Muscle layer of colon (tissue), 2 donors: Measurements from ENCODE around the gene TNIK.
"Not testable (repeated sequence)": the region's sequence is repeated elsewhere in the genome, so short reads cannot be mapped to it uniquely, and the experiment has no call there.

Source experiments
- H3K27ac ChIP-seq: one replicate; pipeline ENCODE4 v1.7.0; 2013; ENCODE audit warnings: low read depth, mild to moderate bottlenecking, low read length, moderate library complexity
- H3K27me3 ChIP-seq, 2 donors: one replicate each; pipeline ENCODE4 v1.7.0; 2013; ENCODE audit warnings: low read length in 2 of 2, mild to moderate bottlenecking in 2 of 2; ENCODE audit not compliant: insufficient read depth in 2 of 2, control insufficient read depth in 1 of 2
- H3K36me3 ChIP-seq: one replicate; pipeline ENCODE4 v1.7.0; 2013; ENCODE audit warnings: mild to moderate bottlenecking, low read length; ENCODE audit not compliant: insufficient read depth
- H3K4me1 ChIP-seq: one replicate; pipeline ENCODE4 v1.7.0; 2013; ENCODE audit warnings: mild to moderate bottlenecking, low read length; ENCODE audit not compliant: insufficient read depth
- H3K4me3 ChIP-seq, 2 donors: one replicate each; pipeline ENCODE4 v1.7.0; 2013; ENCODE audit warnings: low read length in 2 of 2, low read depth in 1 of 2, mild to moderate bottlenecking in 1 of 2, moderate library complexity in 1 of 2
- H3K9ac ChIP-seq: one replicate; pipeline ENCODE4 v1.7.0; 2013; ENCODE audit warnings: low read length
- H3K9me3 ChIP-seq: one replicate; pipeline ENCODE4 v1.7.0; 2013; ENCODE audit warnings: mild to moderate bottlenecking, low read length
- donor health status: abdominal sarcoma.
- donor health status: Adenocarcinoma of cecum.

The TNIK gene

DNA sequence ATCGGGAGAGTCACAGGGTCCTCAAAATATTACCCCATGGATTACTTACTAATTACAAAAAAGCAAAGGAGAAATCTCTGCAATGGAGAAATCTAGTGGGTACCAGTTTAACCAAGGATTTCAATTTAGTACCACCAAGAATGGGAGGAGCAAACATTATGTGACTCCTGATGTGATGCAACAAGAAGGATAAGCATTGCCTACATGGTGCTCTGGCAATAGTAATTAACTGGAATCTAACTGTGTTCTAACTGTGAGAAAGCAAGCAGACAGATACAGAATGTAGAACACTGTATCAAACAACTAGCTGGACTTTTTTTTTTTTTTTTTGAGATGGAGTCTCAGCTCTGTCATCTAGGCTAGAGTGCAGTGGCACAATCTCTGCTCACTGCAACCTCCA lies 159.2 kb downstream of the TNIK start:
- Histone ChIP-seq H3K9me3 (no peaks in the 10 kb centered on the region), H3K4me3 (no peak overlapping the region), H3K27ac (no peak overlapping the region), H3K27me3 (no peaks in the 10 kb centered on the region), H3K9ac (no peak overlapping the region), H3K4me1 (peaks cover 21% of the 10 kb centered on the region), H3K36me3 (no peaks in the 10 kb centered on the region)

DNA sequence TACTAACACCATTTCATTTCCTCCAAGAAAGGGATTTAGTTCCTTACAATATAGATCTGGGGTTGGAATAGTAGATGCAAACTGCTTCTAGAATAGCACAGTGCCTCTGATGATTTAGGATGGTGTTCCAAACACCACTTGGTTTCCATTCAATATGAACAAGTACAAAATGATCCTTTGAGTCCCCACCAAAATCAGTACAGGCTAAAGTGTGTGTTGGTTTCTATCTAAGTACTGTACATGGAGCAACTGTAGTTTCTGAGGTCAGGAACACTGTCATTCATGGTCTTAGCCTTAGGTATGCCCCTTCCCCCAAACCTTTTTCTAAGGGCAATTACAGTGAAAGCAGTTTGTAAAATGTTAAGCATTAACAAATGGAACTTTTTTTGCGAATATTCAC lies 162.3 kb downstream of the TNIK start:
- peaks cover 20% of the 10 kb centered on the region for H3K4me1 ChIP-seq
- H3K27me3 ChIP-seq = no peaks in the 10 kb centered on the region
- H3K27ac ChIP-seq = no peak overlapping the region
- H3K9ac ChIP-seq = no peak overlapping the region
- no peak overlapping the region for H3K4me3 ChIP-seq
- H3K9me3 ChIP-seq = no peaks in the 10 kb centered on the region
- H3K36me3 ChIP-seq = no peaks in the 10 kb centered on the region

DNA sequence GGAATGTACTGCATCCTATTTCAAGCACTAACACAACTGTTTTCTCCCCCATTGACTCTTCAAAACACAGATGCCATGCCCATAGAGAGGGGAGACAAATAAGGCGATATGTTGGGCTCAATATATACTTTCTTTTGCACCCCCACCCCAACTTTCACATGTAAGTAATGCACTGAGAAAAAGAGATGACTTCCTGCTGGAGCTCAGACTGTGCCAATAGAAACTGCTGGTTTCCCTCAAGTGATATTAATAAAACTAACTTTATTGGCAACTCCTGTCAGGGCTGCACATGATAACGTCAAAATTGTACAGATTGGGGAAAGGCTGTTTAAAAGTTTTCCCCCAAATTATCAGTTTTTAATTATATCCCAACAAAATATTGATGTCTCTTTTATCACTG lies 163.0 kb downstream of the TNIK start:
- Histone ChIP-seq H3K9me3 (no peaks in the 10 kb centered on the region), H3K27ac (no peak overlapping the region), H3K27me3 (no peaks in the 10 kb centered on the region), H3K36me3 (no peaks in the 10 kb centered on the region), H3K4me3 (no peak overlapping the region), H3K4me1 (peaks cover 20% of the 10 kb centered on the region), H3K9ac (no peak overlapping the region)

DNA sequence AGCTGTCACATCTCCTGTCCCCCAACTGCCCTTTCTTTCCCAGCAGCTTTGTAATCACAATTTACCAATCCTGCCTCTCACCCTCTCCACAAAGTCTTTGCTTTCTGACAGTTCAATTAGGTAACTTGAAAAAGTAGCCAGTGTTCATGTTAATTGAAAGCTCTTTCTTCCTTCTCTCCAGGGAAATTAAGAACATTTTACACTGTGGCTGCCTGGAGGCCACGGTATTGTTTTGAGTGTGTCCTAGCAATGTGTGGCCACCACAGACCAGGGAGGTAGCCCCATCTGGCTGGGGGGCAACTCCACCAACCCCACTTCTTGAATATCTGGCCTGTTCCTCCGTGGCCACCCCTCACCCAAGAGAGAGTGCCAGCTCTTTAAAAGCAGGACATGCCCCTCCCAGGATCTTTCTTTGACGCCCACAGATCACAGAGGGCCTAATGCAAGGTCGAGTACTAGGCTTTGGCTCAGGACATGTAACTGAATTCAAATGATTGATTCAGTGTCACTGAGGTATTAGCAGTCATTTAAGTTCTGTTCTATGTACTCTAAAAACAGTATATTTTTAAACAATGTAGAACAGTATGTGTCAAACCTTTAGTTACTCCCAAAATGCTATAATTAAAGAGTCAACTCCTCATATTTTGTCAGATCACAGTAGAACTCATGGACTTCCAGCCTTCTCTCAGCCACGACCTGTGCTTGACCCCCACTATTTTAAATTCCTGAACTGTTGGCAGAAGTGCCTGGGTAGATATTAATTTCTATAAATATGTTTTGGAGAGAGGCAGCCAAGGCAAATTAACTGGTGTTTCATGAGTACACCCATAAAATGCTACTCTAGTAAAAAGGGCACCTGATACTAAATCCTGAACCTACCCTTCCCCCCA lies 164.5 kb downstream of the TNIK start:
- H3K27me3 ChIP-seq = no peaks in the 10 kb centered on the region
- no peaks in the 10 kb centered on the region for H3K9me3 ChIP-seq
- H3K36me3 ChIP-seq = no peaks in the 10 kb centered on the region
- peaks cover 20% of the 10 kb centered on the region for H3K4me1 ChIP-seq
- H3K4me3 ChIP-seq = no peak overlapping the region
- no peak overlapping the region for H3K9ac ChIP-seq
- no peak overlapping the region for H3K27ac ChIP-seq

DNA sequence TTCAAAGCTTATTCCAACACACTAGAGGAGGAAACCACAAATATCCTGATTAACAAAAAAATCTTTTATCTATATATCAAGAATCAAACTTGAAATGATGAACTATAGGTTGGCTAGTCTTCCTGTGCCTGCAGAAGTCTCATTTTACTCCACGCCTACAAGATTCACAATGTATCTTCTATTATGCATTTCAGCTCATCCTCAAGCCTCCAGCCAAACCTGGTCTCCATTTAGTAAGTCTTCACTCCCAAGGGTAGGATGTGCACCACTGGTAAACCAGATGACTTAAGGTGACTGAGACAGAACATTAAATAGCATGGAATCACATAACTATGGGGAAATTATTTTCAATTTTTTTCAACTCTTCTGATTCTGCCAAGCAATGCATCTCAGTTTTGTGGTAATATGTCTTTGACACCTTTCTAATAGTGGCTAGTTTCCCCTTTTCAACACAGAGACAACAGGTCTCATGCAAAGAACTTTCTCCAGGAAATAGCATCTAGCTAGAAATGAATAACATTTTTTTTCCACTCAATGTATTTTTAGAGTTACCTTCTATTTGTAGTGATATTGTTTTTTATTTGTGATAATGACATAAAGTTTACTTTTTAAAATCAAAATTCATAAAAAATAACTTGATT lies 166.9 kb downstream of the TNIK start:
- Histone ChIP-seq H3K36me3 (no peaks in the 10 kb centered on the region), H3K9ac (no peak overlapping the region), H3K27ac (no peak overlapping the region), H3K4me3 (no peak overlapping the region), H3K9me3 (no peaks in the 10 kb centered on the region), H3K27me3 (no peaks in the 10 kb centered on the region), H3K4me1 (peaks cover 20% of the 10 kb centered on the region)

DNA sequence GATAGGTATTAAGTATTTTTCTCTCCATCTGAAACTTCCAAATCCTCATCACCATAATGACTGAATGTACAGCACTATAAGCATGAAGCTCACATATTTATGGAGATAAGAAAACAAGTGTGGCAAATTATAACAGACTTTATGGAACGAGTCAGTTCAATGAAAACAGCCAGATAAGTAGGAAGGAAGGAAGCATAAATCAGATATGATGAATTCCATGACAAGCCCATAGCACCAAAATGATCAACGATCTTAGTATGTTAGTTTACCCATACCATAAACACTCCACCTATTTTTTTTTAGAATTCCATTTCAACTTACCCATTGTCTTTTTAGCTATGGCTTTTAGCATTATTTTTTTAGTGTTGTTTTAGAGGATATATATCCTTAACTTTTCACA lies 169.5 kb downstream of the TNIK start:
- H3K4me1 ChIP-seq = peaks cover 17% of the 10 kb centered on the region
- H3K27me3 ChIP-seq = no peaks in the 10 kb centered on the region
- no peaks in the 10 kb centered on the region for H3K36me3 ChIP-seq
- H3K9ac ChIP-seq = no peak overlapping the region
- no peak overlapping the region for H3K27ac ChIP-seq
- no peaks in the 10 kb centered on the region for H3K9me3 ChIP-seq
- H3K4me3 ChIP-seq = no peak overlapping the region

DNA sequence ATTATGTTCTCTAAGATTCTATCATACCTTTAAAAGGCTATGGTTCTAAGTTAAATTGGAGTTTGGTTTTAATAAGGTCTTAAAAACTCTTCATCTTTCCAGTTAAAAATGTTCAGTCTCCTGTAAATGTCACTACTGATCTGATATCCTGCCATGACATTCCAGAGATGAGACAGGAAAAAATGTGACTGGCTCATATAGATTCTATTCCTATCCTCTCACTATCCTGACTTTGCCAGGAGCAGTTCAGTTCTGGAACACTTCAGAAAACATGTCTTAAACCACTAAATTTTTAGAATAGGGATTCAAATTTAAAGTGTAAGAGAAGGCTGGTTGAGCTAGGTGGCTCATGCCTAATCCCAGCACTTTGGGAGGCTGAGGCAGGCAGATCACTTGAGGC lies 170.9 kb downstream of the TNIK start:
- Histone ChIP-seq H3K9ac (no peak overlapping the region), H3K9me3 (no peaks in the 10 kb centered on the region), H3K36me3 (no peaks in the 10 kb centered on the region), H3K4me3 (no peak overlapping the region), H3K4me1 (peaks cover 20% of the 10 kb centered on the region), H3K27ac (no peak overlapping the region), H3K27me3 (no peaks in the 10 kb centered on the region)

DNA sequence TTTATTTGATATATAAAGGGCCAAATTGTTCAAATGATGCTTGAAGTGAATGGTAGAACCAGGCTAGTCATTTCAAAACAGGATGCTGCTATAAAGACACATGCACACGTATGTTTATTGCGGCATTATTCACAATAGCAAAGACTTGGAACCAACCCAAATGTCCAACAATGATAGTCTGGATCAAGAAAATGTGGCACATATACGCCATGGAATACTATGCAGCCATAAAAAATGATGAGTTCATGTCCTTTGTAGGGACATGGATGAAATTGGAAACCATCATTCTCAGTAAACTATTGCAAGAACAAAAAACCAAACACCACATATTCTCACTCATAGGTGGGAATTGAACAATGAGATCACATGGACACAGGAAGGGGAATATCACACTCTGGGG lies 172.4 kb downstream of the TNIK start:
- not testable (repeated sequence) for H3K9ac ChIP-seq, H3K27me3 ChIP-seq, H3K36me3 ChIP-seq, H3K27ac ChIP-seq, H3K9me3 ChIP-seq, H3K4me3 ChIP-seq
- H3K4me1 ChIP-seq = peaks cover 36% of the 10 kb centered on the region

DNA sequence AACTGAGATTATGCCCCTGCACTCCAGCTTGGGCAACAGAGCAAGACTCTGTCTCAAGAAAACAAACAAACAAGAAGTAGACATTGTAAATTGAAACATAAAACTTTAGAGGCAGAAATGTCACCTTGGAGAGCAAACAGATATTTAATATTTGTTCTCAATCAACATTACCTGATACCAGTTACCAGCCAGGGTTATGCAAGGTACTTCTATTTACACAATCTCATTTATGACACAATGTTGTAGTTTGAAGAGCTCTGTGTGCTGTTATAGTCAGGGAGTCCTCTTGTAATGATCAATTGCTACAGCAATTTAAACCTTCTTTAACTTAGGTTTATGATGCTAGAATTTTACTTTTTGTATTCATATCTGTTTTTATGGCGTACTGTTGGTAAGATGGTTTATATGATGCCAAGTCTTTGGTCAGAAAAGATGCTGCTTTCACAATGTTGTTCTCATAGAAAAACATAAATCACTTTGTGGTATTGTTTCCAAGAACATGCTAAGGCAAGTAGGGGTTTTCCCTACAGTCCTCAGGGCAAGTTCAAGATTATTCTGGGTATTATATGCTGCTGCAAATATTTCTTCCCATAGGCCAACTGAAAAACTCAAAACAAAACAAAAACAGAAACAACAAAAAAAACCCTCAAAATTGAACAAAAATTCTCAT lies 173.5 kb downstream of the TNIK start:
- Histone ChIP-seq H3K27ac (no peak overlapping the region), H3K4me3 (no peak overlapping the region), H3K36me3 (no peaks in the 10 kb centered on the region), H3K9ac (no peak overlapping the region), H3K4me1 (peaks cover 45% of the 10 kb centered on the region), H3K27me3 (no peaks in the 10 kb centered on the region), H3K9me3 (no peaks in the 10 kb centered on the region)

DNA sequence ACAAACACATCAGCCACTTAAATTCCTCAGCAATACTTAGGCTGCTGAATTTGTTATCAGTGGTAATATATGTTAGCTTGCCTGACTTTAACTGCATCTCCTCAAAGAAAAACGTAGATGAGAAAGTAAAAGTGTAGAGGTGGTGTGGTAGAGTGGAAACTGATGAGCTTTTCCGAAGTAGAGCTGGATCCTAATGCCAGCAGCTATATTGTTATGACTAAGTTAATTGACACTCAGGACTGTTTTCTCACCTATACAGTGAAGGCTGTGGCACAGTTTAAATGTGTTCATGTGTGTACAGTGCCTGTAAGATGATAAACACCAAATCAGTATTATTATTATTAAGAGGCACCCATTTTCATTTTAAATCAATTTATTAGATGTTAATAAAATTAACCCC lies 174.9 kb downstream of the TNIK start:
- no peak overlapping the region for H3K27ac ChIP-seq
- H3K4me1 ChIP-seq = peaks cover 52% of the 10 kb centered on the region
- H3K27me3 ChIP-seq = no peaks in the 10 kb centered on the region
- H3K4me3 ChIP-seq = no peak overlapping the region
- H3K36me3 ChIP-seq = no peaks in the 10 kb centered on the region
- no peaks in the 10 kb centered on the region for H3K9me3 ChIP-seq
- no peak overlapping the region for H3K9ac ChIP-seq

DNA sequence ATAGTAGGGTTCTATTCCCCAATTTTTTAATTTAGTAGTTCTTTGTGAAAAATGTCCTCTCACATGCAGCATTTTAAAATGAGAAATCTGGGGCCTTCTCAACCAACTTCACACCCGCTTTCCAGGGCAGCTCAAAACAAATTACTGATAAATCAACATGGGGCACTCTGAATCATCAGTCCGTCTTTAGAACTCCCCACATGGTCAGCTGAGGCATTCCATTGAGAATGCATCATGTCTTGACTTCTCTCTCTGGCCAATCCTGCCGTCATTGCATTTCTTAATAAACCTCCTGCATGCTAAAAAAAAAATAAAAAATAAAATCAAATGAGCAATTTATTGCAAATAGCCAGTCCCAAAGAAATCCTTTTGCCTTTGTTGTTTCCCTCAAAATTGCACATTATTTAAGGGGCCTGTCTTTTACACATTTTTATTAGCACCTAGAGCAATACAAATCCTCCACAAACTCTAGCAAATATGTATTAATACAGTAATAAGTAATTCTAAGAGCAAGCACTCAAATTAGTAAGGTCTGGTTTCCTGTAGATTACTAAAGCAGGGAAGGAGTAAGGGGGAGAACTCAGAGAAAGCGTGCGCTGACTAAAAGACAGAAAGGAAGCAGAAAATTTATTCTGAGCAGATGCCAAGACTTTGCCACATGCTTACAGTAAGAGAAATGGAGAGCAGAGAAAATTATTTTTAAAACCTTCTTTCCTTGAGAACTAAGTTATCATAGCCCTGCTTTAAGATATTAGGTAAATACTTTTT lies 175.7 kb downstream of the TNIK start:
- Histone ChIP-seq H3K36me3 (no peaks in the 10 kb centered on the region), H3K27me3 (no peaks in the 10 kb centered on the region), H3K4me1 (peaks cover 52% of the 10 kb centered on the region), H3K4me3 (no peak overlapping the region), H3K9ac (no peak overlapping the region), H3K27ac (peak overlapping the region; percentile 55), H3K9me3 (no peaks in the 10 kb centered on the region)
